GM12878 (cell line): ENCODE results near the gene AFF2. TPM values are rescaled to one million over a fixed set of nuclear protein-coding genes. Genes with fewer than 3 reads are reported as not detected.

Experiments used
- ATAC-seq: fragments of 200-7000 bp; cut with Tn5 transposase; 3 replicates; pipeline ENCODE4 v1.9.1; 2020; ENCODE audit warnings: mild to moderate bottlenecking, moderate library complexity
- BruUV-seq: library from RNA; stranded (reverse); fragments of 400-500 nt; replicated peaks from 2 replicates; lab custom pipeline; 2021; lab: Mats Ljungman, UMichigan
- CTCF ChIA-PET: fragments of 300-600 bp; sonication (Branson Sonifier 250); formaldehyde crosslinking; extraction: SDS; loops from one replicate; lab custom pipeline; 2021; ENCODE audit warnings: inconsistent platforms; lab: Yijun Ruan, JAX
- POLR2A ChIA-PET: fragments of 350-600 bp; formaldehyde crosslinking; extraction: SDS; loops from one replicate; lab custom pipeline; 2021; ENCODE audit warnings: inconsistent platforms; lab: Charles Lee
- RAD21 ChIA-PET: fragments of 300-600 bp; sonication (Branson Sonifier 250); formaldehyde crosslinking; loops from one replicate; lab custom pipeline; 2023; ENCODE audit warnings: antibody characterized with exemption; ENCODE audit not compliant: unreplicated experiment; lab: Charles Lee
- SMC1A ChIA-PET: fragments of 300-600 bp; sonication (Branson Sonifier 250); formaldehyde crosslinking; loops from one replicate; lab custom pipeline; 2023; ENCODE audit not compliant: unreplicated experiment, uncharacterized antibody; lab: Charles Lee
- DNase-seq: peaks from one replicate; pipeline ENCODE4 v3.0.0-alpha.2; 2011; ENCODE audit warnings: low read depth, low spot score
- FAIRE-seq: peaks from 3 replicates; lab custom pipeline; 2011; peaks lifted over from hg19 to GRCh38; lab: Jason Lieb, UNC
- H2AFZ ChIP-seq: 2 replicates; pipeline ENCODE4 v1.6.0; 2011; ENCODE audit warnings: low read depth, low read length, control low read depth; ENCODE audit not compliant: control insufficient read depth
- H3K27ac ChIP-seq: 2 replicates; pipeline ENCODE4 v1.5.1; 2011; ENCODE audit warnings: control low read depth; ENCODE audit not compliant: control insufficient read depth, insufficient read depth
- H3K27me3 ChIP-seq, 2 experiments: replicated peaks in 1 of 2; 2 replicates each; pipeline versions ENCODE4 v1.6.0 to v1.6.1; 2011; ENCODE audit warnings: low read length in 1 of 2; ENCODE audit not compliant: control insufficient read depth in 2 of 2, insufficient read depth in 2 of 2
- H3K36me3 ChIP-seq, 2 experiments: 2 replicates each; pipeline ENCODE4 v1.5.1; 2011; ENCODE audit warnings: low read length in 1 of 2; ENCODE audit not compliant: control insufficient read depth in 2 of 2, insufficient read depth in 2 of 2
- H3K4me1 ChIP-seq: 2 replicates; pipeline ENCODE4 v1.6.1; 2011; ENCODE audit warnings: mild to moderate bottlenecking, low read length, moderate library complexity, mixed read lengths; ENCODE audit not compliant: control insufficient read depth, insufficient read depth
- H3K4me2 ChIP-seq: 2 replicates; pipeline ENCODE4 v1.6.0; 2011; ENCODE audit warnings: control low read depth; ENCODE audit not compliant: control insufficient read depth, insufficient read depth
- H3K4me3 ChIP-seq: fragments of 200-600 bp; sonication (generic); 2 replicates; pipeline ENCODE4 v1.5.1; 2016
- H3K79me2 ChIP-seq: 2 replicates; pipeline ENCODE4 v1.6.0; 2011; ENCODE audit warnings: low read length; ENCODE audit not compliant: control insufficient read depth, insufficient read depth
- H3K9ac ChIP-seq: 2 replicates; pipeline ENCODE4 v1.8.0; 2011; ENCODE audit warnings: low read length, control low read depth, mixed read lengths; ENCODE audit not compliant: control insufficient read depth, insufficient read depth
- H3K9me3 ChIP-seq: replicated peaks from 3 replicates; pipeline ENCODE4 v1.5.1; 2011; ENCODE audit warnings: mild to moderate bottlenecking, low read length; ENCODE audit not compliant: control insufficient read depth, insufficient read depth
- H4K20me1 ChIP-seq: 2 replicates; pipeline ENCODE4 v1.6.0; 2011; ENCODE audit not compliant: control insufficient read depth, insufficient read depth
- CREM ChIP-seq: IDR thresholded peaks from 2 replicates; pipeline ENCODE4 v1.6.1; 2014; ENCODE audit warnings: antibody characterized with exemption, low read depth
- NR2C2 ChIP-seq: IDR thresholded peaks from 2 replicates; pipeline ENCODE4 v1.6.1; 2011; ENCODE audit warnings: borderline replicate concordance, low read depth; ENCODE audit not compliant: control insufficient read depth, insufficient read length
- NR2F1 ChIP-seq: fragments of 450-650 bp; conservative IDR thresholded peaks from 2 replicates; pipeline ENCODE4 v1.6.1; 2017; ENCODE audit warnings: mild to moderate bottlenecking
- ZNF24 ChIP-seq: fragments of 450-650 bp; IDR thresholded peaks from 2 replicates; pipeline ENCODE4 v1.6.1; 2017; ENCODE audit warnings: antibody characterized with exemption, mild to moderate bottlenecking
- WGBS: methylation state at CpG from one replicate; pipeline ENCODE4 v1.1.6; 2016; ENCODE audit warnings: low lambda C conversion rate; ENCODE audit not compliant: insufficient replicate concordance, insufficient coverage; ENCODE audit errors: missing lambda C conversion rate; 5-methylcytosine and 5-hydroxymethylcytosine counted together
- in situ Hi-C: fragments of 300-500 bp; cut with MboI; formaldehyde crosslinking; loops from 9 replicates; pipeline ENCODE4 v1.14.3; 2018; ENCODE audit warnings: mixed read lengths
- intact Hi-C: fragments of 100-400 bp; cut with micrococcal nuclease; formaldehyde crosslinking; loops from one replicate; pipeline ENCODE4 v1.14.2; 2022; ENCODE audit not compliant: unreplicated experiment
- polyA plus RNA-seq, 11 experiments: library from polyadenylated mRNA; depleted of rRNA in 4 of 11; unstranded in 6 of 11; stranded (reverse) in 5 of 11; fragments of >200 nt; fragmentation: Nextera tagmentation in 4 of 11; fragmentation: Illumina TruSeq in 1 of 11; extraction: Ambion mirVana in 4 of 11; extraction: Trizol in 1 of 11; gene quantifications; 1 replicate in 1 of 11; 2 replicates in 10 of 11; pipeline versions ENCODE4 v1.2.1 to v1.2.3, GENCODE V29; 2011 to 2016; ENCODE audit warnings: inconsistent platforms in 2 of 11, missing spikeins in 2 of 11, low read depth in 1 of 11
- total RNA-seq, 4 experiments: library from RNA; depleted of rRNA in 3 of 4; stranded (reverse); fragments of >200 nt in 3 of 4; fragmentation: Illumina TruSeq in 1 of 4; extraction: Trizol in 1 of 4; gene quantifications; 2 replicates each; pipeline versions ENCODE4 v1.2.1 to v1.2.3, GENCODE V29; 2013 to 2021
- TF ChIP-seq, protein P1 (sequence below): IDR thresholded peaks from 2 replicates; pipeline ENCODE4 v1.6.1; 2012; ENCODE audit warnings: low read depth, low read length, improper control_type of control experiment
- TF ChIP-seq, protein P2 (sequence below): fragments of 450-650 bp; IDR thresholded peaks from 2 replicates; pipeline ENCODE4 v1.6.1; 2016; ENCODE audit warnings: mild to moderate bottlenecking

Gene AFF2
- total and polyA plus RNA-seq, 10 of the 15 experiments (the other 5 are each of a cell fraction or from before 2014, with no cell fraction given): under 0.01 to 0.03 TPM; not detected in 8

DNA sequence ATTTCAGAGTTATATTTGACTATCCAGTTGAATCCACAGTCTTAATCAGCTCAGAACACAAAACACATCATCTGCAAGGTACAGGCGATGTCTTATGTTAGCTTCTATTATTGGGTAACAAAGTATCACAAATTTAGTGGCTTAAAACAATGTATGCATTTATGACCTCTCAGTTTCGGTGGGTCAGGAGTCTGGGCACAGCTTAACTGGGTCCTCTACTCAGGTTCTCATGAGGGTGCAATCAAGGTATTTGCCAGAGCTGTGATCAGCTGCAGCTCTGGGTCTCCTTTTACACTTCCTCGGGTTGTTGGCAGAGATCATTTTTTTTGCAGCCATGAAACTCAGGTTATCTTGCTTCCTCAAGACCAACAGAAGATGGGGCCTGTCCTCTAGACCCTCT, 505.8 kb downstream of the AFF2 start:
- Histone ChIP-seq H3K9ac (no peak overlapping the region), H3K27ac (no peak overlapping the region), H2AFZ (no peak overlapping the region), H3K79me2 (no peaks in the 10 kb centered on the region), H3K27me3 (no peaks in the 10 kb centered on the region), H3K4me1 (no peaks in the 10 kb centered on the region; the same call in 1 of the 2 replicates), H3K36me3 (no peaks in the 10 kb centered on the region; a peak in 1 of 4 replicates), H3K4me2 (no peak overlapping the region), H4K20me1 (no peaks in the 10 kb centered on the region), H3K4me3 (no peak overlapping the region), H3K9me3 (no peaks in the 10 kb centered on the region)
- POLR2A ChIA-PET: interaction anchor here (0.5 to 1.6 kb wide), 3 partner anchors 10 to 197 kb away, joined by 3 to 5 read pairs (median 3); no protein-coding TSS in a partner anchor
- in situ Hi-C loops: no loop called here
- no TSS peak for BruUV-seq
- FAIRE-seq: no peak
- TF ChIP-seq NR2F1 (peak; percentile 71), ZNF24 (no peak), NR2C2 (no peak), CREM (no peak)
- TF ChIP-seq, protein P1, sequence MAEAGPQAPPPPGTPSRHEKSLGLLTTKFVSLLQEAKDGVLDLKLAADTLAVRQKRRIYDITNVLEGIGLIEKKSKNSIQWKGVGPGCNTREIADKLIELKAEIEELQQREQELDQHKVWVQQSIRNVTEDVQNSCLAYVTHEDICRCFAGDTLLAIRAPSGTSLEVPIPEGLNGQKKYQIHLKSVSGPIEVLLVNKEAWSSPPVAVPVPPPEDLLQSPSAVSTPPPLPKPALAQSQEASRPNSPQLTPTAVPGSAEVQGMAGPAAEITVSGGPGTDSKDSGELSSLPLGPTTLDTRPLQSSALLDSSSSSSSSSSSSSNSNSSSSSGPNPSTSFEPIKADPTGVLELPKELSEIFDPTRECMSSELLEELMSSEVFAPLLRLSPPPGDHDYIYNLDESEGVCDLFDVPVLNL: no peak
- TF ChIP-seq, protein P2, sequence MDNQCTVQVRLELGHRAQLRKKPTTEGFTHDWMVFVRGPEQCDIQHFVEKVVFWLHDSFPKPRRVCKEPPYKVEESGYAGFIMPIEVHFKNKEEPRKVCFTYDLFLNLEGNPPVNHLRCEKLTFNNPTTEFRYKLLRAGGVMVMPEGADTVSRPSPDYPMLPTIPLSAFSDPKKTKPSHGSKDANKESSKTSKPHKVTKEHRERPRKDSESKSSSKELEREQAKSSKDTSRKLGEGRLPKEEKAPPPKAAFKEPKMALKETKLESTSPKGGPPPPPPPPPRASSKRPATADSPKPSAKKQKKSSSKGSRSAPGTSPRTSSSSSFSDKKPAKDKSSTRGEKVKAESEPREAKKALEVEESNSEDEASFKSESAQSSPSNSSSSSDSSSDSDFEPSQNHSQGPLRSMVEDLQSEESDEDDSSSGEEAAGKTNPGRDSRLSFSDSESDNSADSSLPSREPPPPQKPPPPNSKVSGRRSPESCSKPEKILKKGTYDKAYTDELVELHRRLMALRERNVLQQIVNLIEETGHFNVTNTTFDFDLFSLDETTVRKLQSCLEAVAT: no peak
- CTCF ChIA-PET: interaction anchor here (0.9 to 2.1 kb wide), 4 partner anchors 10 to 281 kb away, joined by 3 to 10 read pairs (median 4); no protein-coding TSS in a partner anchor
- intact Hi-C loops: loop anchor here (10.0 kb wide), 1 partner anchor 279 kb away; no protein-coding TSS in a partner anchor
- RAD21 ChIA-PET: interaction anchor here (0.9 to 3.7 kb wide), 14 partner anchors 10 to 280 kb away, joined by 3 to 13 read pairs (median 4); no protein-coding TSS in a partner anchor
- peak; percentile 24; the same call in 2 of the 3 replicates for ATAC-seq
- 19% methylated on average over 3 of the region's 3 CpGs for WGBS
- no peak for DNase-seq
- SMC1A ChIA-PET: interaction anchor here (0.7 to 4.7 kb wide), 13 partner anchors 11 to 309 kb away, joined by 3 to 20 read pairs (median 4); no protein-coding TSS in a partner anchor
